HG03095 (cell line): ENCODE measurements around the gene TLE7.

Experiments used
- ATAC-seq: cut with Tn5 transposase; IDR thresholded peaks from one replicate; pipeline ENCODE4 v1.9.1; 2021; ENCODE audit warnings: moderate library complexity; ENCODE audit not compliant: unreplicated experiment

The TLE7 gene

GRCh38 chr16:71414038-71414437, 27.8 kb downstream of the TLE7 start:
- no peak for ATAC-seq

- no peak for ATAC-seq
Measured at GRCh38 chr16:71413341-71413740, 28.5 kb downstream of the TLE7 start.

DNA sequence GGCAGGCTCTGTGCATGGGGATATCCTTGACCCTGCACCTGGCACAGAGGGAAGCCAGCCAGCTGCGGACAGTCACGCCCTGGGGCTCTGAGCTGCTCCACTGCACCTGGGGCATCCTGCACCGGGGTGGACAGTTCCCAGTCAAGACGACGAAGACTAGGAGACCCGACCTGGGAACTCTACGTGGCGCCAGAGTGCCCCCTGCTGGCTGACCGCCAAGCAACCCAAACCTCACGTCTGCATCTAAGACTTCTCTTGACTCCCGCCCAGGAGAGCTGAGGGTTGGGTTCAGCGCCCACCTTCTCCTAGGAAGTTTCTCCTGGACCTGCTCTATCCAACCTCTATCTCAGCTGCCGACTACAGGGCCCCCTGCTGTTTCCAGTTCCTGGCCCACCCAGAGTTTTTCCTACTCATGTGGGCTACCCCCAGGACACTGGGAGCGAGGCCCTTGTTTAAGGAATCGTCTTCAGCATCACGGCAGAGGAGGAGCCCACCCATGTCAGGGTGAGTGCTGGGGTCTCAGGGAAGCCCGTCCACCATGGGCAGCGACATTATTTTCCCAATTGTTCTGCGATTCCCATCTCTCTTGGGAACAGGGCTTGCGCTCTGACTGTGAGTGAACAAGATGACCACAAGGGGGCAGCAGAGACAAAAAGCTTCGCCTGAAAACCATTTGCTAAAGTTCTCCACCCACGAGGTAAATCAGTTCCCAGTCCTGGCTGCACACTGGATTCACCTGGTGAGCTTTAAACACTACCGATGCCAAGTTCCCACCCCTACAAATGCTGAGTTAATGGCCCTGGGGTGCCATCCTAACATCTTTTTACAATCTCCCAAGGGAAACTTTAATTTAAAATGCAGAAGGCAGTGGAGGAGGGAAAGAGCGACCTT, 29.3 kb downstream of the TLE7 start:
- ATAC-seq, result no peak

- ATAC-seq, result no peak
Measured at GRCh38 chr16:71410146-71410545, 31.7 kb downstream of the TLE7 start.

GRCh38 chr16:71409011-71409775, 32.7 kb downstream of the TLE7 start:
- ATAC-seq, result no peak

DNA sequence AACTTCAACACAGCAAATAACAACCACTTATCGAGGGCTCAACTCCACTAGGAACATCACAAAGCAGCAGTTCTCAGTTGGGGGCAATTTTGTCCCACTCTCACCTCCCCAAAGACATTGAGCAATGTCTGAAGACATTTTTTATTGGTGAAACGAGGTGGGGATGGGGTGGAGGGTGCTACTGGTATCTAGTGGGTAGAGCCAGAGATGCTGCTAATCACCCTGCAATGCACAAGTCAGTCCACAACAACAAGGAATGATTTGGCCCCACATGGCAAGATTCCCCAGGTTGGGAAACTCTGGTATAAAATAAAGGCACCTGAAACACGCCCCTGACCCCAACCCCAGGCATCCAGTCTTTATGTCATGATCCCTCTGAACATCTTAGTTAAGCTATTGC, 33.3 kb downstream of the TLE7 start:
- no peak for ATAC-seq

DNA sequence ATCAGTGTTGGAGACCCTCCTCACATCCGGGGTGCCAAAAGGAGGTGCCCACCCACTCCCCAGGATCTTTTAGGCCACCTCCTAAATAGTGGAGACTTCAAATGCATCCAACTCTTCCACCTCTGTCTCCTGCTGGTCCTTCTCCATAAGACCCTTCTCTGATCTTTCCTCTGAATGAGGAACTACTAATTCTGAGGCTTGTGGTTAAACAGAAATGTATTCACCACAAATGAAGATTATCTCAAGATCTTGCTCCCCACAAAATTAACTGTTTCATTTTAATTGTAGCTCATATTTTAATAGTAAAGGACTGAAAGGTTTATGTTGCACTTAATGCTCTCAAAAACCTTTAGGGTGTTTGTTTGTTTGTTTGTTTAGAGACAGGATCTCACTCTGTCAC, 34.1 kb downstream of the TLE7 start:
- no peak for ATAC-seq

GRCh38 chr16:71406724-71407123, 35.1 kb downstream of the TLE7 start:
- ATAC-seq, result no peak

DNA sequence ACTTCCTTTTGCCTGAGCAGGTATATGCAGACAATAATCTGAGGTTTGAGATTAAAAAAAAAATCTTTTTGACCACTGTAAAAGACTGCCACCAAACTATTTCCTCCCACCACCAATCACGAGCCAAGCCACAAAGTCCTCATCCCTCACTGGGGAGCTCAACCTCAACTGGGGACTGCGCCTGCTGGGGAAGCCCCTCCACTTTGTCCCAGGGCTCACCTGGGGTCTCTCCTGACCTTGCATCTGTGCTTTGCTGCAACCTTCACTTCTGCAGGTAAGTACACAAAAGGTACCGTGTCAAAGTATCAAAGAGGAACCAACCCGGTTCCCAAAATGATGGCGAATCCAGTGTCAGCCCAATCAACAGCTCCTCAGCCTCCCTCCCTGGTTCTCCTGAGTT, 35.5 kb downstream of the TLE7 start:
- no peak for ATAC-seq

DNA sequence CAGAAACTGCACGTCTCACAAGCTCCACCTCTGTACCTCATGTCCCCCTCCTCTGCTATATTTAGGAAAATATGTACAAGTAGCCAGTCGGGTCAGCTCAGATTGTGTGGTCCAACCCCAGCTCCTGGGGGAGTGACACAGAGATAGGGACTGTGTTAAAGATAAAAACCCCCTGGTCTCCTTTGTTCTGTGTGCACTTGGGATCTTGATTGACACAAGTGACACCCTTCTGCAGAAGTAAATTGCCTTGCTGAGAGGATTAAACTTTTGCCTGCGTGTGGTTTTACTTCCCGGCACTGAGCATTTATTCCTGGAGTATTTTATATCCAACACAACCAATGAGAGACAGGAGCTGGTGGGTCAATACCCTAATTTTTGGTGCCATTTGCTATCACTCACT, 37.5 kb downstream of the TLE7 start:
- no peak for ATAC-seq

GRCh38 chr16:71402674-71403073, 39.2 kb downstream of the TLE7 start:
- ATAC-seq, result no peak

DNA sequence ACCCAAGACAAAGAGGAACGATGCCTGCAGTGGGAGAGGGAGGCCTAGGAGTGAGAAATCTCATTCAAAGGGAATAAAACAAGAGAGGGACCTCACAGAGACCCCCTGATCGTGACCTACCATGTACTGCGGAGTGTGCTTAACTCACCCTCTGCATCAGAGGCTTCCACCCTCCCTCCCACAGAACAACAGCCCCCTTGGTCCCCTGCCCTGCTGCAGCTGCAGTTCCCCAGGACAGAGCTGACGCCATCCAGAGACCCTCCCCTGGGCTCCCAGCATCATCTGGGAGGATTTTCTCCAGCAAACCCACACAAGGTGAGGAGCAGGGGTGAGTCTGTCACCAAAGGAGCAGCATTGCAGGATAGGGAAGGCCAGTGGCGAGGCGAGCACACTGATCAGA, 39.8 kb downstream of the TLE7 start:
- ATAC-seq, result no peak

- no peak for ATAC-seq
Measured at GRCh38 chr16:71399801-71400563, 41.9 kb downstream of the TLE7 start.

GRCh38 chr16:71396594-71396993, 45.3 kb downstream of the TLE7 start:
- no peak for ATAC-seq

DNA sequence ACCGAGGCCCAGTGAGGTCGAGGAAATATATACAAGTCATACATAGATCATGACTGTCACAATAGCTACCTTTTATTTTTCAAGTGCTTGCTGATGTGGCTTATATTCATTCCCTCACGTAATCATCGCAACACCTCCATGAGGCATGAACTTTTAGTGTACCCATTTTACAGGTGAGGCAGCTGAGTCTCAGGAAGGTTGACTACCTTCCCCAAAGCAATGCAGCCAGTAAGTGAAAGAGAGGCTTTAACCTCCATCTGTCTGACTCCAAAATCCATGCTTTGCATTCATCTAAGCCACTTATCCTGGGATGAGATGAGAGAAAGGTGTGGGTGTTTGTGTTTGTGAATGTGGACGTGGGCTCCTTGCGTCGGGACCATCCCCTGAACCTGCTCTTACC, 52.5 kb downstream of the TLE7 start:
- ATAC-seq, result no peak

DNA sequence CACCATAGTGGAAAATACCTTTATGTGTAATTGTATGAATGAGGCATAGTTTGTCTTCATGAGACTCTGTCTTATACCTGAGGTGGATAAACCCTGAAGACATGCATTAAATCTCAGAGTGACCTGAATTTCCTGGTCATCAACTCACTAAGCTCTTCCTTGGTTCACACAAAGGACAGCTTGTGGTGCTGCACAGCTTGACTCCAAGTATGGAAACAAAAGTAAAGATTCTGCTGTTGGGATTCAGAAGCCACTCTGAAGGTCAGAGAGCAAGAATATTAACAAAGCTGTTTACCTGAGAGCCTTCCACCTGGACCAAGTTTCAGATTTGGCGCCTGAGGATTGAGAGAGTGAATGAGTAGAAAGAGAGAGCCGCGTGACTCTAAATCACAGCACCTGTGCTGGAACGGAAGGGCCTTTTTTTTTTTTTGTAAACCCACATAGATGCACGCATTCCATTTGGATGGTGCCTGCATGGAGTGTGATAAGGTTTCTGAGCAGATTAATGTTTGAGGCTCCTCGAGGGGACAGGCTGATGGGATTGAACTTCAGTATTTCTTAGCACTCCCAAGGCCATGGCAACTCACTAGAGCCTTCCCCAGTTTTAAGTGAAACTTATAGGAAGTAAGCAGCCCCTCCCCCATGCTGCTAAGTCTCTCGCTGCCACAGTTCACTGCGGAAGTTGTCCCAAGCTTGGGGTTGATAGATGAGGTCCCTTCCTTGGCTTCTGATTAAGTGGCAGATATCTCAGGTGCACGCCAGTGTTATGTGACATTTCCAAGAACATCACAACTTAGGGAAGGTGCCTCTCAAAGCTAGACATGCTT, 54.6 kb downstream of the TLE7 start:
- no peak for ATAC-seq

DNA sequence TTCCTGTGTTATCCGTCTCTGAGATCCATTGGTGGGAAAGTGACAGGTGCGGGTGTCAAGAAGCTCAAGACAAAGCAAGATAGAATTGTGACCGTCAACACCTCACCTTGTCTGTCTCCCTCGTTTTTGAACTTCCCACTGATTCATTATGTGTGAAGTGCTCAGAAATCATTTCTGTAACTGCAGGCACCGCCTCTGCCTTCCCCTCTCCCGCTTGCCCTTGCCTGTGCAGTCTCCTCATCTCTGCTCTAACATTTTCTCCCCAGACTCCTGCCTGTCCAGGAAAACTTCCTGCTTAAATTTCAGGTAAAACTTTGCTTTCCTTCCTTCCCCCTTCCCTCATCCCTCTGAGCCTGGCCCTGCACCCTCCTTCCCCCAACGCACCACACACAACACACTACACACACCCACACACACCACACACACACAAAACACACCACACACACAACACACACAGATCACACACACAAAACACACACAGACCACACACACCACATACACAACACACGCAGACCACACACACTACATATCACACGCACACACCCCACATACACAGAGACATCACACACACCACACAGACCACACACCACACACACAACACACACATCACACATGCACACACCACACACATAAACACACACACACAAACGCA, 57.7 kb downstream of the TLE7 start:
- no peak for ATAC-seq

GRCh38 chr16:71383054-71383773, 58.6 kb downstream of the TLE7 start:
- no peak for ATAC-seq

DNA sequence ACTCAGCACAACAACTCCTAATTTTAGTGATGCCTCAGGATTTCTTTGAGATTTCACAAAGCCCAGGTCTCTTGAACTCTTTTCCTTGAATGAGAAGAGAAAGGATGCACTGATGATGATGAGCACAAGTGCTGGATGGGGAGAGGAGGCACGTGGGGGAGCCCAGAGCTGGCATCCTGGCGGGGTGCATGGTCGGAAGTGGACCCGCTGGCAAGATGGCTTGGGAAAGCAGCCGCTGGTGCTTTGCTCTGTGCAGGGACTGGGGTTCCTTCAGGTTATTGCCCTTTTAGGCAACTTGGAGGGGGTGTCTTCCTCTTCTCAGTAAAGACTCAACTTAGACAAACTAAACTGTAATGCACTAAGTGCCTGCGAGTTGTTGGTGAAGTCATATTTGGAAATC, 61.0 kb downstream of the TLE7 start:
- ATAC-seq, result no peak
